HG02981 (cell line): Measurements from ENCODE around the gene DEFB131B.
"Not testable (repeated sequence)": the region's sequence is repeated elsewhere in the genome, so short reads cannot be mapped to it uniquely, and the experiment has no call there.

Experiments used
- ATAC-seq: cut with Tn5 transposase; IDR thresholded peaks from one replicate; pipeline ENCODE4 v1.9.1; 2021; ENCODE audit warnings: mild to moderate bottlenecking, moderate library complexity; ENCODE audit not compliant: unreplicated experiment

DEFB131B gene

GRCh38 chr11:71910775-71911174, 32.5 kb downstream of the DEFB131B start:
- not testable (repeated sequence) for ATAC-seq

- ATAC-seq, result not testable (repeated sequence)
Observed at GRCh38 chr11:71911321-71911985, 33.2 kb downstream of the DEFB131B start.

GRCh38 chr11:71911986-71912340, 33.7 kb downstream of the DEFB131B start:
- not testable (repeated sequence) for ATAC-seq

- ATAC-seq, result no peak
Observed at GRCh38 chr11:71913756-71914526, 35.7 kb downstream of the DEFB131B start.

- ATAC-seq, result no peak
Observed at GRCh38 chr11:71914617-71915189, 36.5 kb downstream of the DEFB131B start.

- ATAC-seq, result no peak
Observed at GRCh38 chr11:71917646-71918140, 39.4 kb downstream of the DEFB131B start.

- ATAC-seq, result peak; percentile 60
Observed at GRCh38 chr11:71927820-71928736, 49.8 kb downstream of the DEFB131B start, which contains the start of gene XNDC1N. TSS of gene XNDC1N (minus strand) at chr11:71928594. CDS start at chr11:71923353, 5,241 bp downstream.

GRCh38 chr11:71928737-71929443, 50.6 kb downstream of the DEFB131B start, which contains the start of gene RNF121:
TSS of gene RNF121 (plus strand) at chr11:71929046. CDS start at chr11:71929062, 16 bp downstream.
- ATAC-seq, result peak; percentile 81

- ATAC-seq, result no peak
Observed at GRCh38 chr11:71929491-71929890, 51.2 kb downstream of the DEFB131B start.

- no peak for ATAC-seq
Observed at GRCh38 chr11:71930556-71931244, 52.4 kb downstream of the DEFB131B start.

- no peak for ATAC-seq
Observed at GRCh38 chr11:71931245-71931602, 53.0 kb downstream of the DEFB131B start.

GRCh38 chr11:71933141-71933933, 55.1 kb downstream of the DEFB131B start:
- ATAC-seq, result no peak
